ENCODE results near the gene RFX8.

The RFX8 gene

DNA sequence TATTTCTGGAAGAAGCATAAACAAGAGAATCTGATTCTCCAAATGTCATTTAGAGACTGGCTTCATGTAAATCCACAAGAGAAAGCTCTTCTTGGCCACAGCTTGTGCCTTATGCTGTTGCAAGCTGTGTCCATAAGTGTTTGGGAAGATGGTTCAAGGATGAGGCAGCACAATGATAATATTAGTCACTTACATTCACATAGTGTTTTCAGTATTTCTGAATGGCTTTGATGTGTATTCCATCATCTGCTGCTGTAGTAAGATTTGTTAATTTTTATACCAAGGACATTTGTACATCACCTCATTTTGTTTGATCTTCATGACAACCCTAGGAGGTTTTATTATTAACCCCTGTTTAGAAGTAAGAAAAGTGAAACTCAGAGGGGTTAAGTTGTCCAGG is 117.5 kb downstream of the RFX8 start:
- Histone ChIP-seq H3K27ac (ENCODE audit: low read length) (no peak overlapping the region), H3K9me3 (ENCODE audit: insufficient read depth, low read length) (no peaks in the 10 kb centered on the region), H3K79me2 (ENCODE audit: low read length) (no peaks in the 10 kb centered on the region), H3K36me3 (replicated peaks; ENCODE audit: low read depth, low read length) (no peaks in the 10 kb centered on the region), H3K9ac (ENCODE audit: low read length) (no peak overlapping the region), H3K4me1 (ENCODE audit: low read length) (peaks cover 25% of the 10 kb centered on the region), H3K4me3 (ENCODE audit: low read length) (no peak overlapping the region), H3K4me2 (ENCODE audit: low read length) (no peak overlapping the region), H4K20me1 (ENCODE audit: insufficient read depth, low read length) (no peaks in the 10 kb centered on the region), H2AFZ (ENCODE audit: low read depth, low read length) (no peak overlapping the region), H3K27me3 (ENCODE audit: low read depth, low read length) (no peaks in the 10 kb centered on the region)
- no peak for TF ChIP-seq CTCF (IDR thresholded peaks at IDR 0.05; ENCODE audit: low read depth, low read length)
- TF ChIP-seq EZH2phosphoT487 (IDR thresholded peaks at IDR 0.05; ENCODE audit: low read depth): no peak

GRCh38 chr2:101356521-101356920 is 118.4 kb downstream of the RFX8 start:
- Histone ChIP-seq H3K4me3 (ENCODE audit: low read length) (no peak overlapping the region), H3K4me1 (ENCODE audit: low read length) (peaks cover 16% of the 10 kb centered on the region), H4K20me1 (ENCODE audit: insufficient read depth, low read length) (no peaks in the 10 kb centered on the region), H3K9ac (ENCODE audit: low read length) (no peak overlapping the region), H3K27me3 (ENCODE audit: low read depth, low read length) (no peaks in the 10 kb centered on the region), H3K9me3 (ENCODE audit: insufficient read depth, low read length) (no peaks in the 10 kb centered on the region), H3K27ac (ENCODE audit: low read length) (no peak overlapping the region), H2AFZ (ENCODE audit: low read depth, low read length) (no peak overlapping the region), H3K79me2 (ENCODE audit: low read length) (no peaks in the 10 kb centered on the region), H3K4me2 (ENCODE audit: low read length) (no peak overlapping the region), H3K36me3 (replicated peaks; ENCODE audit: low read depth, low read length) (no peaks in the 10 kb centered on the region)
- TF ChIP-seq EZH2phosphoT487 (IDR thresholded peaks at IDR 0.05; ENCODE audit: low read depth): no peak

DNA sequence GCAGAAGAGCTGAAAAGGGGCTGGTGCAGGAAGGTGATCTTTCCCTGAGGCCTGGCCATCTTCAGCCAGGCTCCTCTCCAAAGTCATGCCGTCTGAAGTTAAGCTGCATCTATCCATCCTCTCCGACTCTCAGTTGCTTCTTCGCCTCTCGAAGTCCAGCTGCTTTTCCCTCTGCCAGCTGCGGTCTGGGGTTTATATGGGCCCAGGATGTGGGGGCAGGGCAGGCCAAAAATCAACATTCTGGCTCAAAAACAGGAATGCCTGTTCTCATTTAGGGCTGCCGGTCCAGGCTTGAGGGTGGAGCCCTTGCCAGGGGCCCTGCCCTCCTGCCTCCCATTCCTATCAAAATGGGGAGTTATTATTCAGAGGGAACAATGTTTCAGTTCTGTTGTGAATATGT is 118.9 kb downstream of the RFX8 start:
- Histone ChIP-seq H3K4me1 (ENCODE audit: low read length) (peaks cover 12% of the 10 kb centered on the region), H3K27me3 (ENCODE audit: low read depth, low read length) (no peaks in the 10 kb centered on the region), H3K4me2 (ENCODE audit: low read length) (no peak overlapping the region), H3K79me2 (ENCODE audit: low read length) (no peaks in the 10 kb centered on the region), H2AFZ (ENCODE audit: low read depth, low read length) (no peak overlapping the region), H3K4me3 (ENCODE audit: low read length) (no peak overlapping the region), H4K20me1 (ENCODE audit: insufficient read depth, low read length) (no peaks in the 10 kb centered on the region), H3K36me3 (replicated peaks; ENCODE audit: low read depth, low read length) (no peaks in the 10 kb centered on the region), H3K27ac (ENCODE audit: low read length) (no peak overlapping the region), H3K9ac (ENCODE audit: low read length) (no peak overlapping the region), H3K9me3 (ENCODE audit: insufficient read depth, low read length) (no peaks in the 10 kb centered on the region)
- TF ChIP-seq CTCF (IDR thresholded peaks at IDR 0.05; ENCODE audit: low read depth, low read length) (no peak), EZH2phosphoT487 (IDR thresholded peaks at IDR 0.05; ENCODE audit: low read depth) (no peak)

DNA sequence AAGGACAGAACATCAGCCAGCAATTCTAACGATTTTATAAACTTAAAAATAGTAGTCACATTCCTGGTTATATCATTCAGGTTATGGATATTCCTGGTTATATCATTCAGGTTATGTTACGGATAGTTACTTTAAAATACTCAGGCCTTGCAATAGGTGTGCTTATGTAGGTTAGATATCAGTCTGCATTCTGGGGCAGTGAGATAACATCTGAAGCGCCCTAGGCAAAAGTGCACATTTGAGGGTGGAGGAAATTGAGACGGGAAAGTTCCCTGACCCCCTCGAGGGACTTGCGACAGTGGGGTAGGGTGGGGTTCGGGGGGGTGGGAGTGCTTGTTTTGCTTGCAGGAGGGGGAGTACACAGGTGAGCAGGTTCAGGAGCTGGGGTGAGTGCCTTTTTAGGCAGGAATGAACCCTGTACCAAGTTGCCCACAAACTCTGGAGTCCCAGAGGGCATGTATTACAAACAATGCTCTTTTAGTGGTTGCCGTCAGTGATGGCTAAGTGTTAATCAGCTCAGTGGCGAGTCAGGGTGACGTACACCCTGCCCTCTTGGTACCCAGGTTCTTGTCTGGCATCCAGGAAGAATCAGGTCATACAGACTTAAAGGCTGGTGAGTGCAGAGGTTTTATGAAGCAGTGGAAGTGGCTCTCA is 119.4 kb downstream of the RFX8 start:
- H3K9ac ChIP-seq (ENCODE audit: low read length): no peak overlapping the region
- H3K79me2 ChIP-seq (ENCODE audit: low read length): no peaks in the 10 kb centered on the region
- H2AFZ ChIP-seq (ENCODE audit: low read depth, low read length): no peak overlapping the region
- H3K9me3 ChIP-seq (ENCODE audit: insufficient read depth, low read length): no peaks in the 10 kb centered on the region
- H3K4me2 ChIP-seq (ENCODE audit: low read length): no peak overlapping the region
- H3K36me3 ChIP-seq (replicated peaks; ENCODE audit: low read depth, low read length): no peaks in the 10 kb centered on the region
- no peak for TF ChIP-seq CTCF (IDR thresholded peaks at IDR 0.05; ENCODE audit: low read depth, low read length)
- no peaks in the 10 kb centered on the region for H4K20me1 ChIP-seq (ENCODE audit: insufficient read depth, low read length)
- no peak overlapping the region for H3K27ac ChIP-seq (ENCODE audit: low read length)
- no peak overlapping the region for H3K4me3 ChIP-seq (ENCODE audit: low read length)
- no peaks in the 10 kb centered on the region for H3K27me3 ChIP-seq (ENCODE audit: low read depth, low read length)
- peaks cover 6% of the 10 kb centered on the region for H3K4me1 ChIP-seq (ENCODE audit: low read length)
